Sigmoid colon (tissue), 4 donors: ENCODE measurements around the gene CLEC19A.

Experiments
- EP300 ChIP-seq, 4 donors: sonication (generic); formaldehyde crosslinking; IDR thresholded peaks; one replicate each; pipeline ENCODE4 v1.6.1; 2017; ENCODE audit warnings: antibody characterized with exemption in 4 of 4
- TF ChIP-seq, protein P1 (sequence below), 4 experiments: fragments of 450-650 bp in 3 of 4; fragments of 200-600 bp in 1 of 4; IDR thresholded peaks; one replicate each; pipeline ENCODE4 v1.5.1; 2016 to 2019; ENCODE audit warnings: antibody characterized with exemption in 4 of 4, mild to moderate bottlenecking in 3 of 4, moderate library complexity in 2 of 4

DNA sequence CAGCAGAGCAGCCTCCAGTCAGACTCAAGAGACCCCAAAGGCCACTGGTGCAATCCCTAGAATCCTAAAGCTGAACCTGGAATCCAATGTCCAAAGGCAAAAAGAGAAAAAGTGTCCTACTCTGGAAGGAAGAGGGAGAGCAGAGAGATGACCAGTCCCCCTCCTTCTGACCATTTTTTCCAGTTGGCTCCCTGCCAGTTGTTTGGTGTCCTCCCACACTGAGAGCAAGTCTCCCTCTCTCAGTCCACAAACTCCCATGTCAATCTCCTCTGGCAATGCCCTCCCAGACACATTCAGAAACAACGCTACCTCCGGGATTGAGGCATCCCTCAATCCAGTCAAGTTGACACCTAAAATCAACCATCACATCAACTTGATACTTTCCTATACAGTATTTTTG is 4.3 kb upstream of the CLEC19A start:
- TF ChIP-seq, protein P1, sequence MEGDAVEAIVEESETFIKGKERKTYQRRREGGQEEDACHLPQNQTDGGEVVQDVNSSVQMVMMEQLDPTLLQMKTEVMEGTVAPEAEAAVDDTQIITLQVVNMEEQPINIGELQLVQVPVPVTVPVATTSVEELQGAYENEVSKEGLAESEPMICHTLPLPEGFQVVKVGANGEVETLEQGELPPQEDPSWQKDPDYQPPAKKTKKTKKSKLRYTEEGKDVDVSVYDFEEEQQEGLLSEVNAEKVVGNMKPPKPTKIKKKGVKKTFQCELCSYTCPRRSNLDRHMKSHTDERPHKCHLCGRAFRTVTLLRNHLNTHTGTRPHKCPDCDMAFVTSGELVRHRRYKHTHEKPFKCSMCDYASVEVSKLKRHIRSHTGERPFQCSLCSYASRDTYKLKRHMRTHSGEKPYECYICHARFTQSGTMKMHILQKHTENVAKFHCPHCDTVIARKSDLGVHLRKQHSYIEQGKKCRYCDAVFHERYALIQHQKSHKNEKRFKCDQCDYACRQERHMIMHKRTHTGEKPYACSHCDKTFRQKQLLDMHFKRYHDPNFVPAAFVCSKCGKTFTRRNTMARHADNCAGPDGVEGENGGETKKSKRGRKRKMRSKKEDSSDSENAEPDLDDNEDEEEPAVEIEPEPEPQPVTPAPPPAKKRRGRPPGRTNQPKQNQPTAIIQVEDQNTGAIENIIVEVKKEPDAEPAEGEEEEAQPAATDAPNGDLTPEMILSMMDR (IDR thresholded peaks at IDR 0.05), result no peak
- TF ChIP-seq EP300 (IDR thresholded peaks at IDR 0.05), result no peak
